SHP77 treated with DMSO at 0.1 percent for 48 hours (cell line): ENCODE data around the gene OARD1.

ENCODE experiments used
- DNase-seq: peaks from one replicate; lab custom pipeline; 2025; lab: John Stamatoyannopoulos, UW

OARD1 gene

GRCh38 chr6:41074692-41075436 is 2.7 kb upstream of the OARD1 start:
- DNase-seq: no peak

GRCh38 chr6:41073968-41074691 is 2.0 kb upstream of the OARD1 start:
- no peak for DNase-seq

GRCh38 chr6:41073203-41073967 is 1.2 kb upstream of the OARD1 start:
- DNase-seq: peak; percentile 45

- no peak for DNase-seq
These were observed 663 bp upstream of the OARD1 start, which contains the start of gene NFYA for GRCh38 chr6:41072836-41073202. Gene NFYA (plus strand): TSS chr6:41072974. CDS start chr6:41079090, 6,116 bp downstream.

- DNase-seq: no peak
These were observed 644 bp downstream of the OARD1 start for GRCh38 chr6:41071501-41071922.

- DNase-seq: peak; percentile 42
These were observed 5.3 kb downstream of the OARD1 start for GRCh38 chr6:41066867-41067304.

- DNase-seq: no peak
These were observed 6.6 kb downstream of the OARD1 start for GRCh38 chr6:41065550-41066026.

GRCh38 chr6:41064841-41065240 is 7.3 kb downstream of the OARD1 start:
- DNase-seq: no peak

- DNase-seq: no peak
These were observed 8.3 kb downstream of the OARD1 start for GRCh38 chr6:41063884-41064285.

- DNase-seq: no peak
These were observed 10.1 kb downstream of the OARD1 start for GRCh38 chr6:41062056-41062455.

- no peak for DNase-seq
These were observed 10.9 kb downstream of the OARD1 start for GRCh38 chr6:41061196-41061726.

GRCh38 chr6:41059556-41059955 is 12.6 kb downstream of the OARD1 start:
- DNase-seq: no peak

- no peak for DNase-seq
These were observed 13.4 kb downstream of the OARD1 start for GRCh38 chr6:41058783-41059181.

- DNase-seq: no peak
These were observed 15.2 kb downstream of the OARD1 start for GRCh38 chr6:41056768-41057490.

GRCh38 chr6:41055149-41055548 is 17.0 kb downstream of the OARD1 start:
- peak; percentile 52 for DNase-seq

- no peak for DNase-seq
These were observed 17.6 kb downstream of the OARD1 start for GRCh38 chr6:41054511-41054910.

GRCh38 chr6:41053041-41053440 is 19.1 kb downstream of the OARD1 start, which contains the start of gene APOBEC2:
Gene APOBEC2 (plus strand): TSS chr6:41053202. CDS start chr6:41053348, 146 bp downstream.
- DNase-seq: peak; percentile 77

GRCh38 chr6:41051873-41052272 is 20.3 kb downstream of the OARD1 start:
- DNase-seq: no peak

- no peak for DNase-seq
These were observed 21.6 kb downstream of the OARD1 start for GRCh38 chr6:41050536-41050935.

GRCh38 chr6:41049955-41050354 is 22.2 kb downstream of the OARD1 start:
- no peak for DNase-seq

GRCh38 chr6:41049521-41049920 is 22.6 kb downstream of the OARD1 start:
- no peak for DNase-seq
